Measurements from ENCODE around the gene EMILIN2. TPM values are rescaled to one million over a fixed set of nuclear protein-coding genes. Genes with fewer than 3 reads are reported as not detected.

Gene EMILIN2
- total and polyA plus RNA-seq, 9 of the 15 experiments (the other 6 are each of a cell fraction or from before 2014, with no cell fraction given) = 0.01 to 0.40 (median 0.19) TPM

- peak; percentile 62; the same call in 1 of the 2 replicates for TF ChIP-seq C11orf30 (IDR thresholded peaks at IDR 0.05; ENCODE audit: low read depth)
- TF ChIP-seq RBM39 (optimal IDR thresholded peaks at IDR 0.05; ENCODE audit: low read depth, low read length) = no peak
- TF ChIP-seq MAFG (tag; conservative IDR thresholded peaks at IDR 0.05) = peak; percentile 55; the same call in 1 of the 2 replicates
- TF ChIP-seq ZNF316 (IDR thresholded peaks at IDR 0.05) = peak; percentile 83
- no peak for TF ChIP-seq TCF7 (IDR thresholded peaks at IDR 0.05; ENCODE audit: borderline replicate concordance)
- H2AFZ ChIP-seq (ENCODE audit: low read depth, low read length) = no peak overlapping the region
- in situ Hi-C loops (cut with MboI) = no loop called here
- POLR2A ChIA-PET = interaction anchor here (0.9 to 1.3 kb wide), 2 partner anchors 9 to 17 kb away, joined by 3 read pairs; no protein-coding TSS in a partner anchor
- no peak overlapping the region for H3K4me3 ChIP-seq
- peaks cover 59% of the 10 kb centered on the region for H3K36me3 ChIP-seq (ENCODE audit: control insufficient read depth, insufficient read depth, low read length)
- no peaks in the 10 kb centered on the region for H3K9me3 ChIP-seq (replicated peaks; ENCODE audit: control insufficient read depth, insufficient read depth, low read depth, low read length)
- no peak for ATAC-seq
- DNase-seq (ENCODE audit: extremely low read depth in 1 of 4, low spot score in 3 of 4) = no peak
- H3K4me2 ChIP-seq (ENCODE audit: insufficient read depth, low read length) = no peak overlapping the region
- intact Hi-C loops (cut with micrococcal nuclease) = no loop called here
- no peaks in the 10 kb centered on the region for H4K20me1 ChIP-seq (replicated peaks; ENCODE audit: control insufficient read depth, insufficient read depth, low read length)
- H3K27ac ChIP-seq (ENCODE audit: extremely low read depth, low read depth, low read length) = no peak overlapping the region
- no peaks in the 10 kb centered on the region for H3K9me1 ChIP-seq (ENCODE audit: control insufficient read depth, insufficient read depth, low read length)
- no peaks in the 10 kb centered on the region for H3K4me1 ChIP-seq (replicated peaks in 1 of 2; ENCODE audit: control insufficient read depth in 2 of 2, insufficient read depth in 2 of 2, low read length in 2 of 2)
- CTCF ChIA-PET (ENCODE audit: low intra/inter-chr PET ratio) = no interaction called here
- peaks cover 25% of the 10 kb centered on the region for H3K79me2 ChIP-seq (ENCODE audit: control insufficient read depth, insufficient read depth, low read length)
- no peak overlapping the region for H3K9ac ChIP-seq (ENCODE audit: insufficient read depth in 1 of 2, low read depth in 2 of 2, low read length in 2 of 2)
- no TSS peak for BruUV-seq (replicated peaks)
- no peak for FAIRE-seq
- no peaks in the 10 kb centered on the region for H3K27me3 ChIP-seq (ENCODE audit: control insufficient read depth in 2 of 2, insufficient read depth in 2 of 2, low read length in 2 of 2)
These were observed 112.1 kb downstream of the EMILIN2 start for GRCh38 chr18:2958819-2959298.

DNA sequence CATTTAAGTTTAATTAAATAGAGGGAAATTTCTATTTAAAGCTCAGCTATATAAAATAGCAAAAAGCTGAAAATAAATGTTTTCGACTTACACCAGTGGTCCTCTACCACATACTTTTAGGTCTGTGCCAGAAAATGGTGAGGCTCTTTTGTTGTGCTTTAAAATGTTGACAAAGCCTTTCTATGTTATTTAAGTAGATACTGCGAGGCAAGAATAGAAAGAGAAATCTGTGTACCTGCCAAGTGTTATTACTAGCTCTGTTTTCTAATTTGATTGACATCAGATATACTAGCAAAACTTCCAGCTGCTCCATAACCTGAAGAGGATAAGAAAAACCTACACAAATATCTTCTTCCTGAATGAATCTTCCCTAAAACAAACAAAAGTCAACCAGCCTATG, 112.5 kb downstream of the EMILIN2 start:
- ChIA-PET POLR2A (interaction anchor here (0.9 to 1.3 kb wide), 2 partner anchors 8 to 17 kb away, joined by 3 read pairs; no protein-coding TSS in a partner anchor), CTCF (ENCODE audit: low intra/inter-chr PET ratio) (no interaction called here)
- no peaks in the 10 kb centered on the region for H3K9me1 ChIP-seq (ENCODE audit: control insufficient read depth, insufficient read depth, low read length)
- WGBS (ENCODE audit: insufficient coverage, low coverage, missing lambda C conversion rate) = 95% methylated on average over 2 of the region's 2 CpGs
- H3K4me2 ChIP-seq (ENCODE audit: insufficient read depth, low read length) = no peak overlapping the region
- H3K9ac ChIP-seq (ENCODE audit: insufficient read depth in 1 of 2, low read depth in 2 of 2, low read length in 2 of 2) = no peak overlapping the region
- no peak for ATAC-seq
- intact Hi-C loops (cut with micrococcal nuclease) (no loop called here), in situ Hi-C loops (cut with MboI) (no loop called here)
- peaks cover 27% of the 10 kb centered on the region for H3K79me2 ChIP-seq (ENCODE audit: control insufficient read depth, insufficient read depth, low read length)
- no peaks in the 10 kb centered on the region for H3K27me3 ChIP-seq (ENCODE audit: control insufficient read depth in 2 of 2, insufficient read depth in 2 of 2, low read length in 2 of 2)
- no TSS peak for BruUV-seq (replicated peaks)
- no peak overlapping the region for H2AFZ ChIP-seq (ENCODE audit: low read depth, low read length)
- H4K20me1 ChIP-seq (replicated peaks; ENCODE audit: control insufficient read depth, insufficient read depth, low read length) = no peaks in the 10 kb centered on the region
- H3K9me3 ChIP-seq (replicated peaks; ENCODE audit: control insufficient read depth, insufficient read depth, low read depth, low read length) = no peaks in the 10 kb centered on the region
- H3K4me1 ChIP-seq (replicated peaks in 1 of 2; ENCODE audit: control insufficient read depth in 2 of 2, insufficient read depth in 2 of 2, low read length in 2 of 2) = no peaks in the 10 kb centered on the region
- no peak for FAIRE-seq
- peaks cover 54% of the 10 kb centered on the region for H3K36me3 ChIP-seq (ENCODE audit: control insufficient read depth, insufficient read depth, low read length)
- no peak for DNase-seq (ENCODE audit: extremely low read depth in 1 of 4, low spot score in 3 of 4)
- no peak overlapping the region for H3K27ac ChIP-seq (ENCODE audit: extremely low read depth, low read depth, low read length)
- H3K4me3 ChIP-seq = no peak overlapping the region
- TF ChIP-seq, protein P1, sequence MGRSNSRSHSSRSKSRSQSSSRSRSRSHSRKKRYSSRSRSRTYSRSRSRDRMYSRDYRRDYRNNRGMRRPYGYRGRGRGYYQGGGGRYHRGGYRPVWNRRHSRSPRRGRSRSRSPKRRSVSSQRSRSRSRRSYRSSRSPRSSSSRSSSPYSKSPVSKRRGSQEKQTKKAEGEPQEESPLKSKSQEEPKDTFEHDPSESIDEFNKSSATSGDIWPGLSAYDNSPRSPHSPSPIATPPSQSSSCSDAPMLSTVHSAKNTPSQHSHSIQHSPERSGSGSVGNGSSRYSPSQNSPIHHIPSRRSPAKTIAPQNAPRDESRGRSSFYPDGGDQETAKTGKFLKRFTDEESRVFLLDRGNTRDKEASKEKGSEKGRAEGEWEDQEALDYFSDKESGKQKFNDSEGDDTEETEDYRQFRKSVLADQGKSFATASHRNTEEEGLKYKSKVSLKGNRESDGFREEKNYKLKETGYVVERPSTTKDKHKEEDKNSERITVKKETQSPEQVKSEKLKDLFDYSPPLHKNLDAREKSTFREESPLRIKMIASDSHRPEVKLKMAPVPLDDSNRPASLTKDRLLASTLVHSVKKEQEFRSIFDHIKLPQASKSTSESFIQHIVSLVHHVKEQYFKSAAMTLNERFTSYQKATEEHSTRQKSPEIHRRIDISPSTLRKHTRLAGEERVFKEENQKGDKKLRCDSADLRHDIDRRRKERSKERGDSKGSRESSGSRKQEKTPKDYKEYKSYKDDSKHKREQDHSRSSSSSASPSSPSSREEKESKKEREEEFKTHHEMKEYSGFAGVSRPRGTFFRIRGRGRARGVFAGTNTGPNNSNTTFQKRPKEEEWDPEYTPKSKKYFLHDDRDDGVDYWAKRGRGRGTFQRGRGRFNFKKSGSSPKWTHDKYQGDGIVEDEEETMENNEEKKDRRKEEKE (IDR thresholded peaks at IDR 0.05; ENCODE audit: borderline replicate concordance in 1 of 2, control insufficient read depth in 1 of 2, low read depth in 2 of 2, low read length in 1 of 2) = no peak
- TF ChIP-seq, protein P2, sequence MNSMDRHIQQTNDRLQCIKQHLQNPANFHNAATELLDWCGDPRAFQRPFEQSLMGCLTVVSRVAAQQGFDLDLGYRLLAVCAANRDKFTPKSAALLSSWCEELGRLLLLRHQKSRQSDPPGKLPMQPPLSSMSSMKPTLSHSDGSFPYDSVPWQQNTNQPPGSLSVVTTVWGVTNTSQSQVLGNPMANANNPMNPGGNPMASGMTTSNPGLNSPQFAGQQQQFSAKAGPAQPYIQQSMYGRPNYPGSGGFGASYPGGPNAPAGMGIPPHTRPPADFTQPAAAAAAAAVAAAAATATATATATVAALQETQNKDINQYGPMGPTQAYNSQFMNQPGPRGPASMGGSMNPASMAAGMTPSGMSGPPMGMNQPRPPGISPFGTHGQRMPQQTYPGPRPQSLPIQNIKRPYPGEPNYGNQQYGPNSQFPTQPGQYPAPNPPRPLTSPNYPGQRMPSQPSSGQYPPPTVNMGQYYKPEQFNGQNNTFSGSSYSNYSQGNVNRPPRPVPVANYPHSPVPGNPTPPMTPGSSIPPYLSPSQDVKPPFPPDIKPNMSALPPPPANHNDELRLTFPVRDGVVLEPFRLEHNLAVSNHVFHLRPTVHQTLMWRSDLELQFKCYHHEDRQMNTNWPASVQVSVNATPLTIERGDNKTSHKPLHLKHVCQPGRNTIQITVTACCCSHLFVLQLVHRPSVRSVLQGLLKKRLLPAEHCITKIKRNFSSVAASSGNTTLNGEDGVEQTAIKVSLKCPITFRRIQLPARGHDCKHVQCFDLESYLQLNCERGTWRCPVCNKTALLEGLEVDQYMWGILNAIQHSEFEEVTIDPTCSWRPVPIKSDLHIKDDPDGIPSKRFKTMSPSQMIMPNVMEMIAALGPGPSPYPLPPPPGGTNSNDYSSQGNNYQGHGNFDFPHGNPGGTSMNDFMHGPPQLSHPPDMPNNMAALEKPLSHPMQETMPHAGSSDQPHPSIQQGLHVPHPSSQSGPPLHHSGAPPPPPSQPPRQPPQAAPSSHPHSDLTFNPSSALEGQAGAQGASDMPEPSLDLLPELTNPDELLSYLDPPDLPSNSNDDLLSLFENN (IDR thresholded peaks at IDR 0.05; ENCODE audit: low read depth in 2 of 2, low read length in 2 of 2) = no peak
- no peak for TF ChIP-seq ERF (CRISPR knock-in tag; IDR thresholded peaks at IDR 0.05)
